NK-92 treated with Interleukin-12 subunit alpha and Interleukin-12 subunit beta, amount 100 ng/mL, for 24 hours (cell line): ENCODE measurements around the gene ADAM12.

ENCODE experiments used
- DNase-seq: peaks from one replicate; lab custom pipeline; 2025; lab: John Stamatoyannopoulos, UW

The ADAM12 gene

GRCh38 chr10:126081841-126082466 lies 306.3 kb downstream of the ADAM12 start:
- DNase-seq: no peak

- no peak for DNase-seq
Measured at GRCh38 chr10:126080879-126081411, 307.3 kb downstream of the ADAM12 start.

- no peak for DNase-seq
Measured at GRCh38 chr10:126080291-126080825, 307.9 kb downstream of the ADAM12 start.

- no peak for DNase-seq
Measured at GRCh38 chr10:126075009-126075408, 313.3 kb downstream of the ADAM12 start.

GRCh38 chr10:126074291-126074690 lies 314.0 kb downstream of the ADAM12 start:
- no peak for DNase-seq

GRCh38 chr10:126073606-126074005 lies 314.7 kb downstream of the ADAM12 start:
- DNase-seq: no peak

- no peak for DNase-seq
Measured at GRCh38 chr10:126072622-126073021, 315.7 kb downstream of the ADAM12 start.

GRCh38 chr10:126070476-126071215 lies 317.6 kb downstream of the ADAM12 start:
- no peak for DNase-seq

GRCh38 chr10:126068322-126068721 lies 320.0 kb downstream of the ADAM12 start:
- no peak for DNase-seq

GRCh38 chr10:126066456-126066855 lies 321.8 kb downstream of the ADAM12 start:
- DNase-seq: no peak

- DNase-seq: no peak
Measured at GRCh38 chr10:126065751-126066377, 322.4 kb downstream of the ADAM12 start.

- no peak for DNase-seq
Measured at GRCh38 chr10:126064512-126064911, 323.8 kb downstream of the ADAM12 start.

GRCh38 chr10:126063353-126063791 lies 324.9 kb downstream of the ADAM12 start:
- no peak for DNase-seq

- DNase-seq: no peak
Measured at GRCh38 chr10:126062131-126063032, 325.9 kb downstream of the ADAM12 start.

- no peak for DNase-seq
Measured at GRCh38 chr10:126061526-126061925, 326.8 kb downstream of the ADAM12 start.

- no peak for DNase-seq
Measured at GRCh38 chr10:126060261-126060931, 327.9 kb downstream of the ADAM12 start.

GRCh38 chr10:126059076-126059826 lies 329.0 kb downstream of the ADAM12 start:
- no peak for DNase-seq

GRCh38 chr10:126058507-126058906 lies 329.8 kb downstream of the ADAM12 start:
- no peak for DNase-seq

GRCh38 chr10:126058104-126058503 lies 330.2 kb downstream of the ADAM12 start:
- DNase-seq: no peak

- DNase-seq: no peak
Measured at GRCh38 chr10:126057494-126057893, 330.8 kb downstream of the ADAM12 start.
